IMR-90 (cell line): ENCODE data around the gene KCNMA1. TPM values are rescaled to one million over a fixed set of nuclear protein-coding genes. Genes with fewer than 3 reads are reported as not detected.

Source experiments
- ATAC-seq: fragments of 200-7000 bp; cut with Tn5 transposase; 2 replicates; pipeline ENCODE4 v1.9.1; 2020; ENCODE audit warnings: low read depth, mild to moderate bottlenecking, moderate library complexity
- BruUV-seq: library from RNA; stranded (reverse); fragments of 400-500 nt; replicated peaks from 2 replicates; lab custom pipeline; 2021; lab: Mats Ljungman, UMichigan
- CTCF ChIA-PET: fragments of 300-600 bp; formaldehyde crosslinking; extraction: SDS; loops from one replicate; lab custom pipeline; 2021; ENCODE audit warnings: antibody characterized with exemption; lab: Yijun Ruan, JAX
- POLR2A ChIA-PET: fragments of 300-600 bp; sonication (Branson Sonifier 250); formaldehyde crosslinking; loops from one replicate; lab custom pipeline; 2022; ENCODE audit warnings: antibody characterized with exemption; ENCODE audit not compliant: unreplicated experiment; lab: Charles Lee
- DNase-seq: peaks from one replicate; pipeline ENCODE4 v3.0.0; 2013
- H2AFZ ChIP-seq: replicated peaks from 2 replicates; pipeline ENCODE3; 2013; ENCODE audit warnings: low read length, mild to moderate bottlenecking; ENCODE audit not compliant: poor library complexity
- H2AK5ac ChIP-seq: 2 replicates; pipeline ENCODE4 v1.6.1; 2013; ENCODE audit warnings: low read depth, low read length, inconsistent platforms
- H2AK9ac ChIP-seq: replicated peaks from 2 replicates; pipeline ENCODE3; 2013; ENCODE audit warnings: mild to moderate bottlenecking, low read depth, low read length, moderate library complexity; ENCODE audit not compliant: poor library complexity
- H2BK120ac ChIP-seq: 2 replicates; pipeline ENCODE4 v1.6.1; 2013; ENCODE audit warnings: low read depth, low read length, inconsistent platforms
- H2BK15ac ChIP-seq: 3 replicates; pipeline ENCODE4 v1.6.1; 2013; ENCODE audit warnings: low read depth, low read length, inconsistent platforms
- H2BK20ac ChIP-seq: 2 replicates; pipeline ENCODE4 v1.6.1; 2013; ENCODE audit warnings: low read depth, mild to moderate bottlenecking, inconsistent platforms, low read length, moderate library complexity
- H2BK5ac ChIP-seq: 2 replicates; pipeline ENCODE4 v1.6.1; 2013; ENCODE audit warnings: mild to moderate bottlenecking, low read depth, low read length, inconsistent platforms; ENCODE audit not compliant: poor library complexity, severe bottlenecking
- H3K14ac ChIP-seq: replicated peaks from 2 replicates; pipeline ENCODE4 v1.6.1; 2013; ENCODE audit warnings: low read depth, low read length, inconsistent platforms
- H3K18ac ChIP-seq: 2 replicates; pipeline ENCODE4 v1.6.1; 2013; ENCODE audit warnings: low read depth, low read length, control low read depth
- H3K23ac ChIP-seq: 2 replicates; pipeline ENCODE4 v1.6.1; 2013; ENCODE audit warnings: low read depth, low read length, inconsistent platforms
- H3K27ac ChIP-seq: 2 replicates; pipeline ENCODE4 v1.5.1; 2013; ENCODE audit warnings: mild to moderate bottlenecking, control low read depth, low read length; ENCODE audit not compliant: insufficient read depth
- H3K27me3 ChIP-seq: 2 replicates; pipeline ENCODE4 v1.6.1; 2013; ENCODE audit warnings: low read length; ENCODE audit not compliant: control insufficient read depth, insufficient read depth
- H3K36me3 ChIP-seq: 2 replicates; pipeline ENCODE4 v1.6.1; 2013; ENCODE audit warnings: low read length, mixed read lengths; ENCODE audit not compliant: control insufficient read depth, insufficient read depth
- H3K4ac ChIP-seq: 2 replicates; pipeline ENCODE4 v1.6.1; 2013; ENCODE audit warnings: low read depth, low read length, inconsistent platforms
- H3K4me1 ChIP-seq: 2 replicates; pipeline ENCODE4 v1.6.1; 2013; ENCODE audit warnings: low read length, mixed read lengths; ENCODE audit not compliant: control insufficient read depth, insufficient read depth
- H3K4me2 ChIP-seq: 2 replicates; pipeline ENCODE4 v1.6.1; 2013; ENCODE audit warnings: low read depth, mild to moderate bottlenecking, control low read depth, low read length, moderate library complexity
- H3K4me3 ChIP-seq: 2 replicates; pipeline ENCODE4 v1.5.1; 2013; ENCODE audit warnings: low read depth, mild to moderate bottlenecking, control low read depth, low read length, moderate library complexity; ENCODE audit not compliant: insufficient read depth
- H3K56ac ChIP-seq: 2 replicates; pipeline ENCODE4 v1.6.1; 2013; ENCODE audit warnings: low read length, inconsistent platforms; ENCODE audit not compliant: insufficient read depth; ENCODE audit errors: extremely low read depth
- H3K79me1 ChIP-seq, 2 experiments: 2 replicates each; pipeline ENCODE4 v1.6.1; 2013; ENCODE audit warnings: low read length in 2 of 2, inconsistent platforms in 1 of 2, low read depth in 1 of 2
- H3K9ac ChIP-seq: 2 replicates; pipeline ENCODE4 v1.6.1; 2013; ENCODE audit warnings: low read depth, low read length, control low read depth
- H3K9me1 ChIP-seq: 2 replicates; pipeline ENCODE4 v1.6.1; 2013; ENCODE audit warnings: low read length, inconsistent platforms; ENCODE audit not compliant: insufficient read depth
- H3K9me3 ChIP-seq: 2 replicates; pipeline ENCODE4 v1.6.1; 2013; ENCODE audit warnings: low read length; ENCODE audit not compliant: control insufficient read depth, insufficient read depth
- H4K20me1 ChIP-seq: 2 replicates; pipeline ENCODE4 v1.6.1; 2013; ENCODE audit warnings: low read length, inconsistent platforms; ENCODE audit not compliant: insufficient read depth
- H4K5ac ChIP-seq: 2 replicates; pipeline ENCODE4 v1.6.1; 2013; ENCODE audit warnings: mild to moderate bottlenecking, low read depth, low read length, control low read depth
- H4K8ac ChIP-seq, 2 experiments: 2 replicates each; pipeline ENCODE4 v1.6.1; 2013; ENCODE audit warnings: low read depth in 2 of 2, low read length in 2 of 2, control low read depth in 1 of 2, inconsistent platforms in 1 of 2
- H4K91ac ChIP-seq: 2 replicates; pipeline ENCODE4 v1.6.1; 2013; ENCODE audit warnings: low read depth, low read length, inconsistent platforms; ENCODE audit not compliant: insufficient read depth
- BHLHE40 ChIP-seq: fragments of 150-350 bp; IDR thresholded peaks from 2 replicates; pipeline ENCODE4 v1.6.1; 2016; ENCODE audit warnings: mild to moderate bottlenecking, low read depth, low read length
- CHD1 ChIP-seq: IDR thresholded peaks from 2 replicates; pipeline ENCODE4 v1.6.1; 2012; ENCODE audit warnings: low read depth, low read length, improper control_type of control experiment
- FOS ChIP-seq: fragments of 150-350 bp; IDR thresholded peaks from 2 replicates; pipeline ENCODE4 v1.6.1; 2016; ENCODE audit warnings: low read depth, low read length
- RCOR1 ChIP-seq: IDR thresholded peaks from 2 replicates; pipeline ENCODE4 v1.6.1; 2012; ENCODE audit warnings: mild to moderate bottlenecking, low read length, improper control_type of control experiment; ENCODE audit not compliant: insufficient replicate concordance
- WGBS, 2 experiments: methylation state at CpG; one replicate each; pipeline versions ENCODE4 v1.1.5 to v1.1.7; 2013; ENCODE audit warnings: missing lambda C conversion rate in 2 of 2; ENCODE audit not compliant: insufficient read length in 1 of 2; ENCODE audit errors: extremely low coverage in 2 of 2; 5-methylcytosine and 5-hydroxymethylcytosine counted together
- dilution Hi-C: fragments of 300-500 bp; cut with HindIII; formaldehyde crosslinking; loops from one replicate; pipeline ENCODE4 v1.14.3; 2018; ENCODE audit warnings: low sequenced_read_pairs; ENCODE audit not compliant: unreplicated experiment
- in situ Hi-C: fragments of 300-500 bp; cut with MboI; formaldehyde crosslinking; loops from 3 replicates; pipeline ENCODE4 v1.14.3; 2019; ENCODE audit warnings: low sequenced_read_pairs, inconsistent platforms, mixed read lengths
- intact Hi-C: fragments of 100-400 bp; cut with micrococcal nuclease; formaldehyde crosslinking; loops from 2 replicates; pipeline ENCODE4 v1.10.0; 2022
- polyA plus RNA-seq, 3 experiments: library from polyadenylated mRNA; depleted of rRNA; stranded (reverse); fragments of >200 nt; gene quantifications; 2 replicates each; pipeline ENCODE4 v1.2.3, GENCODE V29; 2012; ENCODE audit warnings: low replicate concordance in 1 of 3
- total RNA-seq: library from RNA; depleted of rRNA; stranded (reverse); fragments of >200 nt; gene quantifications from 2 replicates; pipeline ENCODE4 v1.2.3, GENCODE V29; 2012

Gene KCNMA1
- total and polyA plus RNA-seq, 2 of the 4 experiments (the other 2 are of a cell fraction): 25.6 to 29.6 TPM

GRCh38 chr10:76935941-76936613 is 701.5 kb downstream of the KCNMA1 start:
- Histone ChIP-seq H2AK9ac (no peak overlapping the region), H3K56ac (no peak overlapping the region), H2AFZ (no peak overlapping the region), H3K27me3 (no peaks in the 10 kb centered on the region), H2AK5ac (no peak overlapping the region), H3K4me3 (no peak overlapping the region), H3K9me1 (no peaks in the 10 kb centered on the region), H3K9me3 (no peaks in the 10 kb centered on the region), H4K20me1 (no peaks in the 10 kb centered on the region), H3K27ac (no peak overlapping the region), H3K18ac (no peak overlapping the region), H3K36me3 (no peaks in the 10 kb centered on the region), H3K14ac (no peak overlapping the region), H3K23ac (no peak overlapping the region), H3K4me1 (no peaks in the 10 kb centered on the region), H4K91ac (no peak overlapping the region), H2BK15ac (no peak overlapping the region), H2BK20ac (no peak overlapping the region), H4K5ac (no peak overlapping the region), H3K4ac (no peak overlapping the region), H3K79me1 (no peaks in the 10 kb centered on the region), H2BK5ac (no peak overlapping the region), H2BK120ac (no peak overlapping the region), H3K4me2 (no peak overlapping the region), H3K9ac (no peak overlapping the region), H4K8ac (no peak overlapping the region)
- no peak for ATAC-seq
- in situ Hi-C loops (no loop called here), dilution Hi-C loops (no loop called here), intact Hi-C loops (no loop called here)
- ChIA-PET POLR2A (no interaction called here), CTCF (interaction anchor here (1.6 kb wide), 1 partner anchor 13 kb away, joined by 7 read pairs; no protein-coding TSS in a partner anchor)
- no peak for DNase-seq
- TF ChIP-seq FOS: no peak
- TF ChIP-seq CHD1: no peak
- no peak for TF ChIP-seq BHLHE40
- no peak for TF ChIP-seq RCOR1
- no CpG with 5 or more reads among the region's 4 CpGs for WGBS, 2 experiments
- BruUV-seq: no TSS peak
